KOPT-K1 (cell line): Measurements from ENCODE around the gene SFMBT2.

Source experiments
- H3K27ac ChIP-seq: fragments of 200-600 bp; sonication (generic); 2 replicates; pipeline ENCODE4 v1.5.1; 2016; ENCODE audit warnings: antibody characterized with exemption, mild to moderate bottlenecking, low read depth, low read length; ENCODE audit not compliant: poor library complexity, severe bottlenecking
- H3K36me3 ChIP-seq: fragments of 200-600 bp; sonication (generic); 2 replicates; pipeline ENCODE4 v1.5.1; 2017; ENCODE audit warnings: antibody characterized with exemption, mild to moderate bottlenecking, low read length, moderate library complexity; ENCODE audit not compliant: insufficient read depth
- H3K9me3 ChIP-seq: fragments of 200-600 bp; sonication (generic); 2 replicates; pipeline ENCODE4 v1.5.1; 2017; ENCODE audit warnings: antibody characterized with exemption, low read length, mild to moderate bottlenecking; ENCODE audit not compliant: insufficient read depth, poor library complexity, severe bottlenecking

SFMBT2 gene

DNA sequence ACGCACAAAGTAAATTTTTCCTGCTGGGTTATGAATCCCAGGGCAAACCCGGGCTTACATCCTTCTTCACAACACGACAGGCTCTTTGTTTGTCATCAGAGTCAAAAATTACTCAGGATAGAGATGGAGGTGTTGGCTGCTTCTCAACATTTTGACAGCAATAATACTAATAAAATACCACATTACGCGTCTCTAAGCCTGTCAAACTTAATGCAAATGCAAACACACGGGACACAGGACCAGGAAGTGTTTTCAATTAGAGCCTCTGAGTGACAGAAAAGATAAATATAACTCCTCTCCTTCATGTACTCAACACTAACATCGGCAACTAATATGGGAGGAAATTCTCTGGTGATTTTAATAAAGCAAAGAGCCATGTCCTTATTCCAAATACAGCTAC lies 128.4 kb downstream of the SFMBT2 start:
- Histone ChIP-seq H3K9me3 (no peaks in the 10 kb centered on the region), H3K36me3 (peaks cover 13% of the 10 kb centered on the region), H3K27ac (no peak overlapping the region)

DNA sequence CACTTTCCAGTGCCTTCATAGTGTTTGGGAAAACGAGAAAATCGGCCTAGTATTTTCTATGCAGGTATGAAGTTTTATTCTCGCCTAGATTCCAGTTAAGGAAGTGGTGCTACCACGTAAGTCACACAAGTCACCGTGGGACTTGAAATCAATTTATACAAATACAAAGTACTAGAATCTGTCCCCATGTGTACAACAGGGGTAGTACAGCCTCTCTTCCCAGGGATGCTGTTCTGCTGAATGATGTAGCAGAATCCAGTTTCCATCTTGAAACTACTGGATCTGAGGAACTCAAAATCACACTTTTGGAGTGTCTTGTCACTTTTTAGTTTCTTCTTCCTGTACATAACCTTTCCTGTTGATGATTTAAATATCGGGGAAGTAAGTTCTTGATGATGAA lies 129.4 kb downstream of the SFMBT2 start:
- Histone ChIP-seq H3K36me3 (peaks cover 21% of the 10 kb centered on the region), H3K9me3 (no peaks in the 10 kb centered on the region), H3K27ac (no peak overlapping the region)

DNA sequence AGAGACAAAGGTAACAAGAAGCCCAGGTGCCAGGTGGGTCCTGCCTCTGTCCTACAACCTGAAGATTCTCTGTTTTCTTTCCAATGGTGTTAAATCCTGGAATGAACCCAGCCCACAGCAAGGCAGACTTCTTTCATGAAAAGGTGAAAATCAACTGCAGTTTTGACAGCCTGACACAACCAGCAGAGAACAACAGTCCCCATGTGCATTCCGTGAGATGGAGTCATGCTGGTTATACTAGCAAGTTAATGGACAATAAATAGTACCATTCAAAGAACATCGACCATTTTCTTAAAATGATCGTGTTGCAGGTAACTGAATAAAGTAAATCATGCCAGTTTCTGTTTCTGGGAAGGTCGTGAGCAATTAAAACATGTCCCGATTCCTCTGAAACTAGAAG lies 131.5 kb downstream of the SFMBT2 start:
- Histone ChIP-seq H3K9me3 (no peaks in the 10 kb centered on the region), H3K27ac (no peak overlapping the region), H3K36me3 (peaks cover 41% of the 10 kb centered on the region)

DNA sequence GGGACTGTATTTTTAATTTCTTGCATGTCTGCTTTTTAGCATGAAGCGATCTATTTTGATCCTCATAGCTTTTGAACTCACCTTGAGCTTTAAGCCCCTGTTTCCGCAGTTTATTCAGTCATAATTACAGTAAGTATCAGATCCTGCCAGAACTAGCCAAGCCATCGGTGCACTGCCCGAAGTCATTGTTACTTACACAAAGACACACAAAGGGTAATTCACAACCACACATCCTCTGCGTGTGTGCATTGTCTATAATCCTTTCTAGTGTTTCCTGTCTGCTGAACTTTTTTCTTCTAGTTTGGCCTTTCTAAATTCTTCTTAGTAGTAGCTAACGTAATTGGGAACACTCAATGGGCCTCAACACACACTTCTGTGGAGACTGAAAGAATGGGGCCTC lies 133.0 kb downstream of the SFMBT2 start:
- Histone ChIP-seq H3K9me3 (no peaks in the 10 kb centered on the region), H3K27ac (no peak overlapping the region), H3K36me3 (peaks cover 43% of the 10 kb centered on the region)

DNA sequence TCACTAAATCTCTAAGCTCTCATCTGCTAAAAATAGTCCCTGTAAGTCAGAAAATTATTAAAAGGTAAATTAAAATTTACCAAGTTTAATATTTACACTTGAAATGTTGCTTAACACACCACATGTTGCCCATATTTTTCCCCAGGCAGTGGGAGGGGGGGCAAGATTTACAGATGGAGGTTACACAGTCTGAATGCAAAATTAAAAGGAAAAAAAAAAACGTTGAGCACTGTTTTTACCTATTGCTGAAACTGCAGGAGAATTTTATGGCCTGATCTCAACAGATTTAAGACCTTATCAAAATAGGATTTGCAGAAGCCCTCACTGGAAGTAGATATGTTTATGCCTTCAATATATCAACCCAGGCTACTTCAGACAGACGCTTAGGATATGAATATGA lies 133.4 kb downstream of the SFMBT2 start:
- Histone ChIP-seq H3K27ac (no peak overlapping the region), H3K36me3 (peaks cover 38% of the 10 kb centered on the region), H3K9me3 (no peaks in the 10 kb centered on the region)

DNA sequence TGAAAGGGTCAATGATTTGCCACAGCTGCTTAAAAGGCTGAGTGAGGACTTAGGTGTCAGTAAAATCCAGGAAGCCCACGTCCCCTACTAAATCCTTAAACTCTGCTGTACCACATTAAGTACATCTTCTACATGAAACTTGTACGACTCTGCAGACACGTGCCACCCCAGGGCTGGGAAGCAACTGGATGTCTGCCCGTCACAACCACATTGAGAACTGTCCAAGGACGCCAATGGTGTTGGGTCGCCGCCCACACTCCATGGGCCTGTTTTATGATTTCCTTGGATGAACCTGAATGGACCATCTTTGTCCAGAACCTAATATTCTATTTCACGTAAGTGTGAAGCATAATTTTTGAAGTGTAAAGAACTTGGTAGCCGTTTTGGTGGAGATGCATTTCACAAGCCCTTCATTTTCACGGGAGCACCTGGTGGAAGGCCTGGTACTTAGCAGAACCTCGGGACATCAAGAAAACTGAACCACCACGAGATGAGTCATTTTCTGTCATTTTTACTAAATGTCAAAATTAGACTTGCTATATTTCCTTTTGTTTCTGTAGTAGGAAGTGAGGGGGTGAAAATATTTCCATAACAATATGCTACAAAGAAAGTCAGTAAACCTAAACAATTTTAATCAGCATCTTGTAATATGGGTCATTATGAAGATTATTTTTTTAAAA lies 134.9 kb downstream of the SFMBT2 start:
- H3K9me3 ChIP-seq, result no peaks in the 10 kb centered on the region

DNA sequence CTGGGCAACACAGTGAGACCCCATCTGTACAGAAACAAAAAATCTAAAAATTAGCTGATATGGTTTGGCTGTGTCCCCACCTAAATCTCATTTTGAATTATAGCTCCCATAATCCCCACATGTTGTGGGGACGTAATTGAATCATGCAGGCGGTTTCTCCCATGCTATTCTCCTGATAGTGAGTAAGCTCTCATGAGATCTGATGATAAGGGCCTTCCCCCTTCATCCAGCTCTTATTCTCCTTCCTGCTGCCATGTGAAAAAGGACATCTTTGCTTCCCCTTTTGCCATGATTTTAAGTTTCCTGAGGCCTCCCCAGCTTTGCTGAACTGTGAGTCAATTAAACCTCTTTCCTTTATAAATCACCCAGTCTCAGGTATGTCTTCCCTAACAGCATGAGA lies 136.5 kb downstream of the SFMBT2 start:
- Histone ChIP-seq H3K27ac (no peak overlapping the region), H3K36me3 (peaks cover 45% of the 10 kb centered on the region; the same call in 1 of the 2 replicates), H3K9me3 (no peaks in the 10 kb centered on the region)

More for the DNA sequence above, 134.9 kb downstream of the SFMBT2 start:
- Histone ChIP-seq H3K27ac (no peak overlapping the region), H3K36me3 (peaks cover 35% of the 10 kb centered on the region)

DNA sequence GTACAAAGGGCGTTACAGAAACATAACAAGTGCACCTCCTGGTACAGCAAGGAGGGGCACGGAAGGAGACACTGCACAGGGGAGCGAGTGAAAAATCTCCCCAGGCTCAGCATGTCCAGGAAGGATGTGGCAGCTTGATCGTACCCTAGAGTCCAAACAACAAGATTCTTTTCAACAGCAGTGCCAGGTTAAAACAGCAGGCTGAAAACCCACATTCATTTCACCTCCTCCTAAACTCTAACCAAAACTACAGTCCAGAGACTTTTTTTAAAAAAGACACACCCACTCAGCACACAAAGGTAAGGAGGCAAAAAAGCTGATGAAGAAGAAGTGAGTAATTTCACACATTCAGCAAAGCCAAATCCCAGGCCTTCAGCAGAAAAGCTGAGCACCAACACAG lies 138.8 kb downstream of the SFMBT2 start:
- Histone ChIP-seq H3K36me3 (peaks cover 47% of the 10 kb centered on the region; the same call in 1 of the 2 replicates), H3K9me3 (no peaks in the 10 kb centered on the region), H3K27ac (no peak overlapping the region)

DNA sequence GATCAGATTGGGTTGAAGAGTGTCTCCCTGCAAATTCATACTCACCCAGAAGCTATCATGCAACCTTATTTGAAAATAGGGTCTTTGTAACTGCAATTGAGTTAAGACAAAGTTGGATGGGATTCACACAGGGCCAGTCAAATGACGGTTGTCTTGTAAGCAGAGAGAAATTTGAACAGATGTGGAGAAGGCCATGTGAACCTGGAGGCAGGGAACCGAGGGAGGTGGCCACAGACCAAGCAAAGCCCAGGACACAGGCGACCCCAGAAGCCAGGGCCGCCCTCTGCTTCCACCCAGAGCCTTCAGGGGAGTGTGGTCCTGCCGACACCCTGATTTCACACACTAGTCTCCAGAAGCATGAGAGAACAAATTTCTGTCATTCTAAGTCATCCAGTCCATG lies 140.8 kb downstream of the SFMBT2 start:
- H3K36me3 ChIP-seq, result peaks cover 34% of the 10 kb centered on the region; the same call in 1 of the 2 replicates
- H3K9me3 ChIP-seq, result no peaks in the 10 kb centered on the region
- H3K27ac ChIP-seq, result no peak overlapping the region

DNA sequence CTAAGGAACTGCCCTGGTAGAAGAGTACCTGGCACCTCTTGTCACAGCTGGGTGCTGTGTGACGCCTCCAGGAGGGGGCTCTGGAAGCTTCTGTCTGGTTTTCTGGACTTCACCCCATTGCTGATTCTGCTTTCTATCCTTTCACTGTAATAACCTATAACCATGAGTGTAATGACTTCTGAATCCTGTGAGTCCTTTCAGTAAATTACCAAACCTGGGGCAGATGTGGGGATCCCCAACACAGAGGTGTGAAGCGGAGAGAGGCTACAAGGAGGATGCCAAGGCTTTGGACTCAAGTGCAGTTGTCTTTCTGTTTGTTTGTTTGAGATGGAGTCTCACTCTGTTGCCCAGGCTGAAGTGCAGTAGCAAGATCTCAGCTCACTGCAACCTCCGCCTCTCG lies 143.7 kb downstream of the SFMBT2 start:
- Histone ChIP-seq H3K36me3 (peaks cover 42% of the 10 kb centered on the region; the same call in 1 of the 2 replicates), H3K27ac (no peak overlapping the region)

DNA sequence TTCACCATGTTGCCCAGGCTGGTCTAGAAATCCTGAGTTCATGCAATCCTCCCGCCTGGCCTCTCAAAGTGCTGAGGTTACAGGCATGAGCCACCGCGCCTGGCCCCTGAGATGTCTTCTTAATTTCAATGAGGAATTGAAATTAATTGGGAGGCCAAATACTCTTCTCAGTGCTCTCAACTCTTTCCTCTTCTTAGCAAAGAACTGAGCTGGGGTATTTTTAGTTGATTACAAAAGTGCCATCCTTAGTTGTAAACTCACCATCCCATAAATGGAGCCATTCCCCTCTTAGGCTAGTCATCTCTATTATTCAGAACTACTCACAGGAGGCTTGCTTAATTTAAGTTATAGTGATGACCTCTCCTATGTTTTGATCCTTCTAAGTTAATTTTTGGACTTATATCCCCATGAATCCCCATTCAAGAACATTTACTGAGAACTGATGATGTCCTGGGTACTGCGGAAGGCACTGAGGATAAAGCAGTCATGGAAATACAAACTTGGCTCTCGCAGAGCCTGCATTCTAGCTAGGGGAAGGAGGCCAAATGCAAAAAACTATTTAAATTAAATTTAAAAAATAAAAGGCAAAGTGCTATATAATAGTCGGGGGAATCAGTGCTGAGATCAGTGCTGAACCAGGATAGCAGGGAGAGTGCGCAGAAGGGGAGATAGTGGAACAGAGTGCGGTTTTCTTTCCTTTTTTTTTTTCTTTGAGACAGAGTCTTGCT lies 145.3 kb downstream of the SFMBT2 start:
- Histone ChIP-seq H3K9me3 (no peaks in the 10 kb centered on the region), H3K36me3 (peaks cover 42% of the 10 kb centered on the region; the same call in 1 of the 2 replicates), H3K27ac (no peak overlapping the region)

More for the DNA sequence above, 143.7 kb downstream of the SFMBT2 start:
- H3K9me3 ChIP-seq, result no peaks in the 10 kb centered on the region

DNA sequence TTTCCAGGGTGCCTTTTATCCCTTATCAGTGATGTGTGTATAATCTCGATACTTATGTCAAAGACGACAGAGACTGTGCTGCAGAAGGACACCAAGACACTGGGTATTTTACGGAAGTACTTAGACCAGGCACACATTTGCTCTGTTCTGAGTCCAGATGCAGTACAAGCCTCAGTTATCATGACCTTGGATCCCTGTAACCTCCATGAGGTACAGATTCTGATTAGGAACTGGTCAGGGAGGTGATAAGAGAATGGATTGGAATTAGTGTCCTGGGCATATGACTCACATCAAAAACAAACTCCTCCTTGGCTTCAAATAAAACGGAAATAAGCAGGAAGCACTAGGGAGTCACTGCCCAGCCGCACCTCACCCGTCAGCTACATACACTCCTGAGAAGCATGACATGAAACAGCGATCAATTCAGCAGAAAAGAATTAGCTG lies 146.5 kb downstream of the SFMBT2 start:
- H3K9me3 ChIP-seq, result no peaks in the 10 kb centered on the region
- H3K27ac ChIP-seq, result no peak overlapping the region
- peaks cover 30% of the 10 kb centered on the region; the same call in 1 of the 2 replicates for H3K36me3 ChIP-seq

DNA sequence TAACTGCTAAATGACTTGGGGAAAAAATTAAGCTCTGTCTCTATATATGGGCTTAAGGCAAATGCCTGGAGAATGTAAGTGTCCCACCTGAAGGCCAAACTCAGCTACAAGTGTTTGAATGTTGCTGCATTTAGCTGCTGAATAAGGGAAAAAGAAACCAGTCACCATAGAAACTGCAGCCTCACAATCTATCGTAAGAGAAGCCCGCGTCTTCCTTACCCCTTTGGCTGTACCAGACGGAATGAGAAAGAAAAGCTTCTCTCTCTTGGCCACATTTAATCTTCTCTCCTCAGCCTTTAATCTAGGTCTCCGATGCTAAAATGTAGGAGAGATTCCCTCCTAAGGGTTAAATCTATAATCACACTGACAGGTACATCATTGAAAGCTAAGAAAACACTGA lies 147.2 kb downstream of the SFMBT2 start:
- H3K9me3 ChIP-seq, result no peaks in the 10 kb centered on the region
- peaks cover 28% of the 10 kb centered on the region; the same call in 1 of the 2 replicates for H3K36me3 ChIP-seq
- no peak overlapping the region for H3K27ac ChIP-seq

DNA sequence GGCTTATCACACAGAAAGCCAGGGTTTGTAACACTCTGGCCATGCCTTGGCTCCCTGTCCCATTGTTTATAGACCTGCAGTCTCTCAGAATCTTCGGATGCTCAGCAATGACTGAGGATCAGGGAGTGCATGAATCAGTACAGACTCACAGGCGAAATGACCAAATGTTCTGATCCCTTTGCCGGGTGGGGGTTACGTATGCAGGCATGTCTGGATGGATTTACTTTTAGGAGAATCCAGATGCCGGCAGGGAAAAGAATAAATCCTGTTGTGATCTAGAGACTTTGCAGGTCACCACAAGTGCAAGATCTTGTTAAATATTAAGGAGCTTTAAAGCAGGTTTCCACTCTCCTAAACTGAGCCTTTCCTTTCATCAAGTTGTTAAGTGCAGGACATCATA lies 149.5 kb downstream of the SFMBT2 start:
- H3K9me3 ChIP-seq, result no peaks in the 10 kb centered on the region
- peaks cover 26% of the 10 kb centered on the region for H3K36me3 ChIP-seq
- H3K27ac ChIP-seq, result no peak overlapping the region

DNA sequence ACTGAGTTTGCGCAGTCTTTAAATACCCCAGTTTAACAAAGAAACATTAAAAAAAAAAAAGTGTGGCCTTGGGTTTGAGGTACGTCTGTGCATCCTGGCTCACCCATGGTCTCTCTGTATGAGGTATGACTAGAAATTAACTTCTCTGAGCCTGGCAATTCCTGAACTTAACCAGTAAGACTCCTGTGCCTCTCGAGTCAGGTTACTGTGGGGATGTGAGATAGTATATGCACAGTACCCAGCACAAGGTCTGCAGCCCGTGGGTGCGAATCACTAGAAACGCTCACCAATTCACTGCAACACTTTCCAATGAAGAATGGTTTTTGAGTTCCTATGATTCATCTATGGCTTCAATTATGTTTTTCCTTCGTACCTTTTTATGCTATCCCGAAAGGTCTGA lies 149.9 kb downstream of the SFMBT2 start:
- H3K27ac ChIP-seq, result no peak overlapping the region
- H3K9me3 ChIP-seq, result no peaks in the 10 kb centered on the region
- peaks cover 26% of the 10 kb centered on the region for H3K36me3 ChIP-seq
